Spleen (tissue), 7 donors: ENCODE measurements around the gene BMPER.

Experiments
- CTCF ChIP-seq, 11 experiments: fragments of 200-600 bp in 7 of 11; fragments of 450-650 bp in 4 of 11; sonication (generic) in 4 of 11; IDR thresholded peaks in 8 of 11; conservative IDR thresholded peaks in 3 of 11; 1 replicate in 7 of 11; 2 replicates in 4 of 11; pipeline versions ENCODE4 v1.4.0 to v1.8.0; 2016 to 2021; ENCODE audit warnings: antibody characterized with exemption in 11 of 11, inconsistent platforms in 4 of 11, mild to moderate bottlenecking in 1 of 11
- POLR2A ChIP-seq, 3 donors: fragments of 450-650 bp; IDR thresholded peaks; one replicate each; pipeline ENCODE4 v1.5.1; 2017; ENCODE audit warnings: antibody characterized with exemption in 3 of 3, mild to moderate bottlenecking in 1 of 3
- donor health status: DM: no; HTN: no; CAD: no; lungs with moderate emphysema.
- donor health status: DM: no; HTN: no; CAD: no.
- donor health status: DM: no; HTN: no; CAD: no.

GRCh38 chr7:34158368-34159153 is 253.2 kb downstream of the BMPER start:
- no peak for TF ChIP-seq CTCF (IDR thresholded peaks at IDR 0.05 in 8 of 11, conservative IDR thresholded peaks at IDR 0.05 in 3 of 11)
- no peak for TF ChIP-seq POLR2A (IDR thresholded peaks at IDR 0.05)
